Left ventricle myocardium superior (tissue), 1 donor: Measurements from ENCODE around the gene SORCS2. TPM values are rescaled to one million over a fixed set of nuclear protein-coding genes. Genes with fewer than 3 reads are reported as not detected.

ENCODE experiments used
- ATAC-seq: fragments of 200-7000 bp; cut with Tn5 transposase; one replicate; pipeline ENCODE4 v1.9.1; 2020; ENCODE audit warnings: mild to moderate bottlenecking, moderate library complexity
- DNase-seq: peaks from one replicate; pipeline ENCODE4 v3.0.0-alpha.2; 2020
- intact Hi-C: fragments of 100-400 bp; cut with micrococcal nuclease; formaldehyde crosslinking; loops from one replicate; pipeline ENCODE4 v1.11.0; 2022
- total RNA-seq: library from RNA; stranded (reverse); fragmentation: NEBNext Ultra II Directional; extraction: Animal tissue kit (Norgen Biotek cat#: 25700); gene quantifications from one replicate; pipeline ENCODE4 v1.2.1, GENCODE V29; 2021
- donor health status: DM: no; HTN: yes; CAD: no; lungs with severe emphysema.

SORCS2 gene
- total RNA-seq, 1 donor from 2014 or later = 1.5 TPM

DNA sequence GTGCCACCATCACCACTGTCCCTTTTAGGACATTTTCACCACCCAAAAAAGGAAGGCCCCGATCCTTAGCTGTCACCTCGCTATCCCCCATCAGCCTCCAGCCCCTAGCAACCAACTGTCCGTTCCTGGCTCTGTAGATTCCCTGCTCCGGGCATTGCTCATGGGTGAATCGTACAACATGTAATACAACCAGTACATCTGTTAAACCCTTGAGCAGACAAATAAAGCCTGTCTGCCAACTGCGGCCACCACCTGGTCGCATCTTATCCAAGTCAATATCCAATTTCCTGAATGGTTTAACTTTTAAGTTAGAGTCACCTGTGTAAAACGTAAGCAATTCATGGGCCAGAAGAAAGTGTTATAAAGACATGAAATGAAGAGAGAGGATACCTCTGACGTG lies 495.5 kb downstream of the SORCS2 start:
- no peak for ATAC-seq
- intact Hi-C loops = no loop called here
- no peak for DNase-seq

DNA sequence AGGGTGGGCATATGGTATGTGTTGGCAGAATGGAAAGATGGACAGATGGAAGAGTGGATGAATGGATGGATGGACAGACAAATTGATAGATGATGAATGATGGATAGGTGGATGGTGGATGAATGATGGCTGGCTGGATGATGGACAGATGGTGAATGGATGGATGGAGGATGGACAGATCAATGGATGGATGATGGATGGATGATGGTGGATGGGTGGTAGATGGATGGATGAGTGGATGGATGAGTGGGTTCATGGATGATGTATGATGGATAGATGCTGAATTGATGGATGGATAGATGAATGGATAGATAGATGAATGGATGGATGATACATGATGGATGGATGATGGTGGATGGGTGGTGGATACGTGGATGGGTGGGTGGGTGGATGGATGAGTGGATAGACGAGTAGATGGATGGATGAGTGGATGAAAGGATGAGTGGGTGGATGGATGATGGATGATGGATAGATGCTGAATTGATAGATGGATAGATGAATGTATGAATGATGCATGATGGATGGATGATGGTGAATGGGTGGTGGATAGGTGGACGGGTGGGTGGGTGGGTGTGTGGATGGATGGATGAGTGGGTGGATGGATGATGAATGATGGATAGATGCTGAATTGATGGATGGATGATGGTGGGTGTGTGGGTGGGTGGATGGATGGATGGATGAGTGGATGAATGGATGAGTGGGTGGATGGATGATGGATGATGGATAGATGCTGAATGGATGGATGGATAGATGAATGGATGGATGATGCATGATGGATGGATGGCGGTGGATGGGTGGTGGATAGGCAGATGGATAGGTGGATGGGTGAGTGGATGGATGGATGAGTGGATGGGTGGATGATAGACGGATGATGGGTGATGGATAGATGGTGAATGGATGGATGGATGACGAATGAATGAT lies 497.7 kb downstream of the SORCS2 start:
- intact Hi-C loops = no loop called here
- peak; percentile 5 for DNase-seq
- no peak for ATAC-seq

DNA sequence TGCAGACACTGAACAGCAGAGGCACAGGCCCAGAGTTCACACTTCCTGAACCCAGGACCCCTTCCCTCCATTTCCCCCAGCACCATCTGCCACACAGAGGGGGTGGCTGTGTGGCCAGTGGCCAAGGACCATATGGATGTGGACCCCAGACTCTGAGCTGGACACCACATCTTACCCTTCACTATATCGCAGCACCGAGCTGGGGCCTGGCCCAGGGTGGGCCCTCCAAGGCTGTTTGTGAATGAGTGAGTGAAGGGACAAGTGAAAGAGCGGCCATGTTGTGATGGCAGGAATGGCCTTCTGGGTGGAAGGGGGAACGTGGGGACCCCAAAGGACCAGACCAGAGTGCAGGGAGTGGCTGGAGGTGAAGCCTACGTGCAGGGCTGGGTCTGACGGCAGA lies 498.7 kb downstream of the SORCS2 start:
- intact Hi-C loops = no loop called here

GRCh38 chr4:7691982-7692381 lies 499.6 kb downstream of the SORCS2 start:
- intact Hi-C loops = no loop called here
- DNase-seq = peak; percentile 56
- ATAC-seq = no peak

More for the DNA sequence above, 498.7 kb downstream of the SORCS2 start:
- ATAC-seq (no peak), DNase-seq (peak; percentile 23)

DNA sequence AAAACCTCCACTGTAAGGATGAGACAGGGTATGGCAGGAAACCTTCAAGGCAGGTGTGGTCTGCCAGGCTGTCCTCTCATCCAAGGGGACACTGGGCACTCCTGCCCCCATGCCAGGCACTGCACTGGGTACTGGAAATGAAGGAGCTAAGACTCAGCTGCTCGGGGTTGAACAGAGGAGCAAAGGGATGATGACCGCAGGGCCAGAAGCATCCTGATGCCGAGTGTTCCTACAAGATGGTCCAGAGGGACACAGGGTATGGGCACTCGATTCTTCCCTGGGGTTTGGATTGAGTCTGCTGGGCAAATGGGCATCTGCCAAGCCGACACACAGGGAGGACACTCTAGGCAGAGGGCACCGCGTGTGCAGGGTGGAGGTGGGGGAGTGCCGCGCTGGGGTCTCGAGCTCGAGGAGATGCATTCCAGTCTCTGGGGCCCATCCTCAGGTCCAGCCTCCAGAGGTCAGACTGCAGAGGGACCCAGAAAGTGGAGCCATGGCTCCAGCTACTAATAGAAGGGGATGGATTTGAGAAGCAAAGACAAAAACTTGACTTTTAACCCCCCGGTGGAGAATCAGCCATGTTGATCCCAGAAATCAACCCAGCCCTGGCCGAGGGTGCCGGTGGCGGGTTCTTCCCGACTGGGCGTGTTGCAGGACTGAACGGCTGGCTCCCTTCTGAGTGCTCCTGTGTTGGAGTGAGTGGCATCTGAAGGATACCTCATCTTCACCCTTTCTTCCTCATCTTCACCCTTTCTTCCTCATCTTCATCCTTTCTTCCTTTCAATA lies 500.3 kb downstream of the SORCS2 start:
- no peak for DNase-seq
- intact Hi-C loops = no loop called here
- ATAC-seq = no peak

- ATAC-seq = no peak
- no peak for DNase-seq
- intact Hi-C loops = no loop called here
Measured at GRCh38 chr4:7693237-7693608, 500.9 kb downstream of the SORCS2 start.

DNA sequence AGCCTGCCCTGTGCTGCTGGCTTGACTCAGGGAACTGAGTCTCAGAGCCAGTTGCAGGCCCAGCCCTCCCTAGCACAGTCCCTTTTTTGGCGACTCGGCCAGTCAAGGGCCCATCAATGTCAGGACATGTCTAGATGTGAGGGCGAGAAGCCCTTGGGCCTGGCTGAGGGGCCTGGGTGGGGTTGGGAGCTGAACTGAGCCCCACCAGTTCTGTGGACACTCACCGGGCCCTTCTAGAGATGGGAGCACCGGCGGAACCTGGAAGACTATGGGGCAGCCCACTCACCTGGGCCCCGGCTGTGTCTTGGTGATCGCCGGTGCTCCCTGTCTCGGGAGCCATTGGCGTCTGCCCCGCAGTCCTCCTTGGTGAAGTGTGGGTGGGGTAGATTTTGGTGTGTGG lies 501.4 kb downstream of the SORCS2 start:
- intact Hi-C loops = no loop called here
- ATAC-seq (no peak), DNase-seq (no peak)

DNA sequence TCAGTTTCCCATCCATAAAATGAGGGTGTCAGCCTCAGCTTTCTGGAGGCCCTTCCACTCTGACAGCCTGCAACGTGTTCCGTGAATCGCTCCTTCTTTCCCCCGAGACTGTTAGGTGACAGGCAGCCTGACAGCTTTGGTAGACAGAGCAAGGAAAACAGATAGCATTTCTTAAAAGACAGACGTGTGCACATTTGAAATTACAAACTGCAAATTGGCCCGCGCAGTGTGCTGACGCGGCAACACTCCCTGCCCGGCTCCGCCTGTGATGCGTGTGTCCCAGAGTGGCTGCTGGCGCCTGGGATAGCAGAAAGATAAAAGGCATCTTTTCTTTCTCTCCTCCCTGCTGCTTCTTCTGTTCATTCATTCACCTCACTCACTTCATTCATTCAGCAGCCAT lies 502.0 kb downstream of the SORCS2 start:
- intact Hi-C loops = no loop called here
- ATAC-seq (no peak), DNase-seq (no peak)

DNA sequence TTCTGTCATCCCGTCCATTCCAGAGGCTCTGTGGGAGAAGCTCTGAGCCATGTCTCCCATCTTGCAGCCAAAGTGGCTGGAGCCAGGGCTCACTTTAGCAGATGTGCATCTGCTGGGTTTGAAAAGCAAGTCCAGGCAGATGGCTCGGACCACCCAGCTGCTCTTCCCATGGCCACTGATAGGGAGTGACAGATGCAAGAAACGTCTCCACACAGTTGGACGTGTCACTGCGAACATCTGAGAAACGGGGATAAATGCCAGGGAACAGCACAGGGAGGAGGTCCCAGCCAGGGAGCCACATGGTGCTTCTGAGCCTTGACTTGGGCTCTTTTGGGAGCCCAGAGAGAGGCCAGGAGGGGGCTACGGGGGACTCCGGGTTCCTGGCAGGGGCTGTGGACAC lies 505.0 kb downstream of the SORCS2 start:
- intact Hi-C loops = no loop called here
- DNase-seq (no peak), ATAC-seq (peak; percentile 58)

- intact Hi-C loops = no loop called here
- ATAC-seq (peak; percentile 26), DNase-seq (no peak)
Measured at GRCh38 chr4:7697821-7698220, 505.5 kb downstream of the SORCS2 start.

- ATAC-seq = peak; percentile 53
- DNase-seq = no peak
- intact Hi-C loops = no loop called here
Measured at GRCh38 chr4:7698584-7698983, 506.2 kb downstream of the SORCS2 start.

GRCh38 chr4:7699031-7699430 lies 506.7 kb downstream of the SORCS2 start:
- ATAC-seq = peak; percentile 77
- peak; percentile 53 for DNase-seq
- intact Hi-C loops = no loop called here

DNA sequence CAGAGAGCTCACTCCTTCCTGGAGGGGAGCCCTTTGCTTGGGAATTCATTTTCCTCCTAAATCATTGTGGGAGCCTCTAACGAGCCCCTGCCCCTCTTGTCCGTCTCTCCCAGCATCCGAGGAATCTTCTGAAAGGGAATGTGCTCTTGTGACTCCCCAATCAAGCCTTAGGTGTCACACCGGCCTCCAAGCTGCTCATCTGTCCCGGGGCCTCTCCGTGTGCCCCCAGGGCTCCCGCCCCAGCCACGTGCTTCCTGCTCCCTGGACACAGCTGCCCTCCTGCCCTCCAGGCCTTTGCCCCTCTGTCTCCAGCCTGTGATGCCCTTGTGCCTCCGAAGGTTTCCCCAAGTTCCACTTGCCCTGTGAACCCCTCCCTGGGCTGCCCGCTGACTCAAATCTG lies 507.5 kb downstream of the SORCS2 start:
- intact Hi-C loops = no loop called here
- no peak for DNase-seq
- no peak for ATAC-seq

GRCh38 chr4:7700665-7701064 lies 508.3 kb downstream of the SORCS2 start:
- DNase-seq (no peak), ATAC-seq (no peak)
- intact Hi-C loops = no loop called here

DNA sequence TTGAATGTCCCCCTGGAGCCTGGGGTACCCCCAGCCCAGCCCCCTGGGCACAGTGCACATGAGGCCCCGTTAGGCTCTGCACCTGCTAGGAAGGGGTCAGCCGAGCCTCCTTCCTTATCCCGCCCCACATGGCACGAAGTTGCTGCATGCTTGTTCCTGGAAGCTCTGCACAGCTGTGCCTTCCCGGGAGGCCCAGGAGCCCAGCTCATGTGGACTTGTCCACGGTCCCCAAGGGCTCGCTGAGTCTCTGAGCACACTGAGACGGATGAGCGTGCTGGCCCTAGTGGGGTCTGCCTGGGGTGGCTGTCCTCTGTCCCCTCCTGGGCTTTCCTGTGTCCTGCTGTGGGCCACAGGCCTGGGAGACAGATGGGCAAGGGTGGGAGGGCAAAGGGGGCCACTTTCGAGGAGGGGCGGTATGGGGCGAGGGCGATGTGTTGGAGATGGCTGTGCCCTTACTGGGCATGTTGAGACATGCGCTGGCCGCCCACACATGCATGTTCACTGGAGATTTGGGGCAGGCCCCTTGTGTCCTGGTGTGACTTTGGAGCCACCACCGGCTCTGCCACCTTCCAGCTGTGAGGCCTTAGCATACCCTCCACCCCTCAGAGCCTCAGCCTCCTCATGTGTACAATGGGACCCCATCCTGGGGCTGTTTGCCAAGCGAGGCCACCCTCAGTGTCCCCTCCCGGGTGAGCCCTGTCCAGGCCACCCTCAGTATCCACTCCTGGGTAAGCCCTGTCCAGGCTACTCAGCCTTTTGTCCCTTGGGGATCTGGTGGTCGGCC lies 509.7 kb downstream of the SORCS2 start:
- DNase-seq (no peak), ATAC-seq (no peak)
- intact Hi-C loops = no loop called here

DNA sequence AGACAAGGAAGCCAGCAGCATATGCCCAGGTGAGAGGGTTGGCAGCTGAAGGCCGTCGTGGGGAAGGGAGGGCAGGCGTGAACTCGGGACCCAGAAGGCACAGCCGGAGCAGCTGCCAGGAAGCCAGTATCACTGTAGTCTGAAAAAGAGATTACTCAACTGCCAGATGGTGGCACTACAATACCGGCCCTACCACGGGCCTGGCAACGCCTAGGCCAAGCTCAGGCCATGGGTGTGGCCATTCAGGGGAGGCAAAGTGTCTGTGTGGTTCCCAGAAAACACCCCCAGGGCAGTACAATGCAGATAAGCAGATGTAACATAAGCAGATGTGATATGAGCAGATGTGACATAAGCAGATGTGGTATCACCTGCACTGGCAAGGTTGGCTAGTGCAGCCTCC lies 511.4 kb downstream of the SORCS2 start:
- DNase-seq (no peak), ATAC-seq (no peak)
- intact Hi-C loops = no loop called here

- no peak for DNase-seq
- intact Hi-C loops = no loop called here
- ATAC-seq = no peak
Measured at GRCh38 chr4:7704091-7704490, 511.8 kb downstream of the SORCS2 start.

- intact Hi-C loops = no loop called here
- DNase-seq (no peak), ATAC-seq (no peak)
Measured at GRCh38 chr4:7704625-7705024, 512.3 kb downstream of the SORCS2 start.

- ATAC-seq = peak; percentile 80
- peak; percentile 69 for DNase-seq
- intact Hi-C loops = no loop called here
Measured at GRCh38 chr4:7705062-7705461, 512.7 kb downstream of the SORCS2 start.

DNA sequence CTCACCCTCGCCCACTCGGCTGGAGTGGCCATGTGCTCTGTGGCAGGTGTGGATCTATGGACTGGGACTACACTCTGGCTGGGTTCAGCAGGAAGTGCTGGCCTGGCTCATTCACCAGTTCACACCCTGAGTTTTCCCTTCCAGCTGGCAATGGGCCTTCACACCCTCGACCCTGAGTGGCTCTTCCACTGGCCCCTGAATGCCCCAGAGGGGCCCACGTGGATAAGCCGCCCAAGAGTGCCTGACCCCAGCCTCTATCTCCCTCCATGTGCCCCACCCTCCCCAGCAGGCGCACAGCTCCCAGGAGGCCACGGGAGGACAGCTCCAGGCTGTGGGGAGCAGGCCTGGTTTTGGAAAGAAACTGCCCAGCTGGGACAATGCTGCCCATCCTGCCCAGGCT lies 513.3 kb downstream of the SORCS2 start:
- intact Hi-C loops = no loop called here
- peak; percentile 28 for ATAC-seq
- no peak for DNase-seq
